Prostate gland (tissue), 2 donors: ENCODE data around the gene CHKA. TPM values are rescaled to one million over a fixed set of nuclear protein-coding genes. Genes with fewer than 3 reads are reported as not detected.

Experiments
- DNase-seq: peaks from one replicate; pipeline ENCODE4 v3.0.0-alpha.2; 2019; ENCODE audit warnings: low spot score
- H3K27ac ChIP-seq, 2 donors: fragments of 200-600 bp; sonication (generic); 2 replicates each; pipeline ENCODE4 v1.5.1; 2017 to 2019
- H3K27me3 ChIP-seq: fragments of 200-600 bp; sonication (generic); replicated peaks from 2 replicates; pipeline ENCODE4 v1.5.1; 2019; ENCODE audit not compliant: insufficient read depth
- H3K36me3 ChIP-seq, 2 donors: fragments of 200-600 bp; sonication (generic); 1 replicate in 1 of 2; 2 replicates in 1 of 2; pipeline versions ENCODE4 v1.5.1 to v1.8.1; 2017 to 2019
- H3K4me1 ChIP-seq: fragments of 200-600 bp; sonication (generic); replicated peaks from 2 replicates; pipeline ENCODE4 v1.5.1; 2019
- H3K4me3 ChIP-seq, 2 donors: fragments of 200-600 bp; sonication (generic); 2 replicates each; pipeline ENCODE4 v1.5.1; 2017 to 2019
- H3K9me3 ChIP-seq: fragments of 200-600 bp; sonication (generic); 2 replicates; pipeline ENCODE4 v1.5.1; 2017
- CTCF ChIP-seq, 4 experiments: fragments of 200-600 bp in 2 of 4; fragments of 450-650 bp in 2 of 4; sonication (generic) in 2 of 4; IDR thresholded peaks; 1 replicate in 3 of 4; 2 replicates in 1 of 4; pipeline ENCODE4 v1.5.1; 2016 to 2019; ENCODE audit warnings: antibody characterized with exemption in 4 of 4, mild to moderate bottlenecking in 2 of 4, moderate library complexity in 2 of 4
- POLR2A ChIP-seq: fragments of 450-650 bp; IDR thresholded peaks from one replicate; pipeline ENCODE4 v1.6.1; 2016; ENCODE audit warnings: antibody characterized with exemption, mild to moderate bottlenecking
- POLR2AphosphoS5 ChIP-seq: sonication (generic); formaldehyde crosslinking; IDR thresholded peaks from one replicate; pipeline ENCODE4 v1.6.1; 2017; ENCODE audit warnings: antibody characterized with exemption
- WGBS: methylation state at CpG from one replicate; pipeline ENCODE4 v1.1.5; 2018; 5-methylcytosine and 5-hydroxymethylcytosine counted together
- intact Hi-C: fragments of 100-400 bp; cut with DNase I; formaldehyde crosslinking; loops from one replicate; pipeline ENCODE4 v1.14.2; 2022
- total RNA-seq, 2 donors: library from RNA; depleted of rRNA; stranded (reverse); fragments of >200 nt; gene quantifications; one replicate each; pipeline ENCODE4 v1.1.0, GENCODE V29; 2016

CHKA gene
- total RNA-seq, 2 donors from 2014 or later: 88.6 to 93.4 TPM

DNA sequence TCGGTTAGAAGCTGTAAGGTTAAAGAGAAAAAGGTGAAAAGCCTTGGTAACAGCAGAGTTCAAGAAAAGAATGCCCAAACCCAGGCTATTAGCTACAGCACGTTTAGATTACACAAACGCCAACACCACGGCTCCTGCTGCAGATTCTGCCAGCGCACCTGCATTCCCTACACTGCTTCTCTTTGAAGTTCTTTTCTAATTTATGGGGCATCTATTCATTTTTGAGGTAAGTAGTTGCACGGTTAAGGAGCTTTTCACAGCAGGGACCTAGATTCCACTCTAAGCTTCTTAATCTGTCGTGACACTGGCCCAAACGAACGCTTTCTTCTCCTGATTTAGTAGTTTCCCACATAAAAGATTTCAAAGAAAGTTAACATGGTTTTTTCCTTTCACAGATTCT lies 38.0 kb upstream of the CHKA start:
- no peaks in the 10 kb centered on the region for H3K9me3 ChIP-seq
- H3K36me3 ChIP-seq: no peaks in the 10 kb centered on the region
- no peak for DNase-seq
- intact Hi-C loops: no loop called here
- 67% methylated on average over 9 of the region's 9 CpGs for WGBS
- no peak overlapping the region for H3K27ac ChIP-seq
- H3K27me3 ChIP-seq: no peaks in the 10 kb centered on the region
- no peaks in the 10 kb centered on the region for H3K4me1 ChIP-seq
- no peak overlapping the region for H3K4me3 ChIP-seq
- TF ChIP-seq POLR2AphosphoS5 (no peak), POLR2A (no peak), CTCF (IDR thresholded peaks at IDR 0.05) (no peak)

- DNase-seq: no peak
- 53% methylated on average over 14 of the region's 14 CpGs for WGBS
- Histone ChIP-seq H3K4me3 (no peak overlapping the region), H3K9me3 (no peaks in the 10 kb centered on the region), H3K27me3 (no peaks in the 10 kb centered on the region), H3K27ac (no peak overlapping the region), H3K4me1 (no peaks in the 10 kb centered on the region), H3K36me3 (no peaks in the 10 kb centered on the region)
- intact Hi-C loops: no loop called here
- no peak for TF ChIP-seq CTCF (IDR thresholded peaks at IDR 0.05)
- TF ChIP-seq POLR2A: no peak
- TF ChIP-seq POLR2AphosphoS5: no peak
These were observed 37.4 kb upstream of the CHKA start for GRCh38 chr11:68158580-68158979.

DNA sequence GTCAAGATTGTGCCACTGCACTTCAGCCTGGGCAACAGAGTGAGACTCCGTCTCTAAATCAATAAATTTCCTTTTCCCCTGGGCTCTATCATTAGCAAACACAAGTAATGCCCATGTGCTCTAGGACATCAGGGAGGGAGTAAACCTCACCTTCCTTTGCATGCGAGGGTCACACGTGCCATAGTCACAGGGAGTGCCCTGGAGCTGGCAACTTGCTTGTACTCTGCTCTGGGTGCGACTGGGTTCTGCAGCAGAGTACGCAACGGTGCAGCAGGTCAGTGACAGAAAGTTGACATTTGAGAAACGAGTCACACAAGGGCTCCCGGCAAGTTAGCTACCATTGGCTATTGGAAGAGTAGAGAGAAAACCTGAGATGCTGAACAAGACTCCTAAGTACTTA lies 32.6 kb upstream of the CHKA start:
- Histone ChIP-seq H3K27ac (no peak overlapping the region), H3K9me3 (no peaks in the 10 kb centered on the region), H3K27me3 (no peaks in the 10 kb centered on the region), H3K4me3 (no peak overlapping the region), H3K4me1 (no peaks in the 10 kb centered on the region), H3K36me3 (no peaks in the 10 kb centered on the region)
- WGBS: 87% methylated on average over 8 of the region's 8 CpGs
- TF ChIP-seq CTCF (IDR thresholded peaks at IDR 0.05) (no peak), POLR2A (no peak), POLR2AphosphoS5 (no peak)
- DNase-seq: no peak
- intact Hi-C loops: no loop called here

GRCh38 chr11:68150037-68150436 lies 28.8 kb upstream of the CHKA start:
- H3K4me1 ChIP-seq: peaks cover 4% of the 10 kb centered on the region
- H3K27ac ChIP-seq: no peak overlapping the region
- DNase-seq: no peak

More at GRCh38 chr11:68150037-68150436, 28.8 kb upstream of the CHKA start:
- Histone ChIP-seq H3K27me3 (no peaks in the 10 kb centered on the region), H3K36me3 (no peaks in the 10 kb centered on the region), H3K4me3 (no peak overlapping the region), H3K9me3 (no peaks in the 10 kb centered on the region)
- intact Hi-C loops: no loop called here
- TF ChIP-seq POLR2A: no peak
- no peak for TF ChIP-seq POLR2AphosphoS5
- no peak for TF ChIP-seq CTCF (IDR thresholded peaks at IDR 0.05)
- WGBS: 34% methylated on average over 7 of the region's 7 CpGs
